Heart right ventricle (tissue), 16 donors: ENCODE results near the gene ZNF652. TPM values are rescaled to one million over a fixed set of nuclear protein-coding genes. Genes with fewer than 3 reads are reported as not detected.

Source experiments
- ATAC-seq, 8 donors: fragments of 200-7000 bp; cut with Tn5 transposase; one replicate each; pipeline ENCODE4 v1.9.1; 2020; ENCODE audit warnings: mild to moderate bottlenecking in 8 of 8, moderate library complexity in 8 of 8, moderate number of reproducible peaks in 1 of 8
- DNase-seq, 2 donors: peaks; one replicate each; pipeline ENCODE4 v3.0.0-alpha.2; 2020
- H3K27ac ChIP-seq, 10 donors: fragments of 200-600 bp; sonication (generic) in 2 of 10; one replicate each; pipeline versions ENCODE4 v1.5.0 to v1.8.0; 2020 to 2022; ENCODE audit warnings: mild to moderate bottlenecking in 3 of 10
- H3K27me3 ChIP-seq, 7 donors: fragments of 200-600 bp; one replicate each; pipeline ENCODE4 v1.8.0; 2021 to 2022; ENCODE audit warnings: mild to moderate bottlenecking in 2 of 7
- H3K36me3 ChIP-seq, 9 donors: fragments of 200-600 bp; sonication (generic) in 1 of 9; one replicate each; pipeline versions ENCODE4 v1.5.0 to v1.8.0; 2020 to 2022; ENCODE audit warnings: mild to moderate bottlenecking in 2 of 9
- H3K4me1 ChIP-seq, 9 donors: fragments of 200-600 bp; sonication (generic) in 1 of 9; one replicate each; pipeline versions ENCODE4 v1.5.0 to v1.8.0; 2020 to 2022; ENCODE audit warnings: mild to moderate bottlenecking in 4 of 9
- H3K4me3 ChIP-seq, 10 donors: fragments of 200-600 bp; sonication (generic) in 2 of 10; one replicate each; pipeline versions ENCODE4 v1.5.0 to v1.8.0; 2020 to 2022; ENCODE audit warnings: mild to moderate bottlenecking in 7 of 10, moderate library complexity in 2 of 10
- H3K9me3 ChIP-seq, 11 donors: fragments of 200-600 bp in 10 of 11; sonication (generic) in 2 of 11; one replicate each; pipeline versions ENCODE4 v1.5.0 to v1.8.0; 2013 to 2022; ENCODE audit warnings: mild to moderate bottlenecking in 2 of 11, control low read depth in 1 of 11, moderate library complexity in 1 of 11
- WGBS, 2 donors: extraction: QIAGEN DNeasy Blood & Tissue Kit; methylation state at CpG; one replicate each; pipeline ENCODE4 v1.1.7; 2013; ENCODE audit warnings: inconsistent platforms in 1 of 2; 5-methylcytosine and 5-hydroxymethylcytosine counted together
- intact Hi-C, 10 donors: fragments of 100-400 bp; cut with DNase I; formaldehyde crosslinking; loops; one replicate each; pipeline versions ENCODE4 v1.11.1 to v1.14.2; 2022
- polyA plus RNA-seq, 2 donors: library from polyadenylated mRNA; stranded (reverse); fragments of 200-250 nt; gene quantifications; one replicate each; pipeline ENCODE4 v1.2.3, GENCODE V29; 2013
- total RNA-seq, 10 donors: library from RNA; stranded (reverse); fragmentation: NEBNext Ultra II Directional in 3 of 10; extraction: Animal tissue kit (Norgen Biotek cat#: 25700) in 3 of 10; gene quantifications; one replicate each; pipeline versions ENCODE4 v1.2.1 to v1.2.4, GENCODE V29; 2021 to 2023
- TF ChIP-seq, protein P1 (sequence below), 9 donors: fragments of 200-600 bp; sonication (generic) in 2 of 9; IDR thresholded peaks; one replicate each; pipeline versions ENCODE4 v1.5.0 to v1.8.0; 2021 to 2022; ENCODE audit warnings: antibody characterized with exemption in 9 of 9, mild to moderate bottlenecking in 5 of 9, moderate library complexity in 1 of 9
- donor health status: Arrhythmogenic right ventricular cardiomyopathy.
- donor health status: ischemic (EF 13 %, LVEDD 7.1; RV severe dilation, severe dysfunction).
- donor health status: healthy with polysubstance abuse.
- donor health status: DM: no; HTN: yes; CAD: no.
- donor health status: DM: no; HTN: no; CAD: no.
- donor health status: ischemic (EF 25% LVEDD 6.9; RV normal size, moderate dysfunction).
- donor health status: ischemic (EF 25% LVEDD 5.7; RV mildly dilated, moderate dysfunction).
- donor health status: healthy.
- donor health status: DM: yes; HTN: yes; CAD: no.
- donor health status: Ischemic cardiomyopathy.
- donor health status: ischemic (EF 35%, LVEDD 5.7; RV mildly dilated, moderate dysfunction).
- donor health status: nonischemic (EF 11% LVEDD 7.7; RV severe dilation, severe dysfunction).
- donor health status: DM: yes; HTN: yes; CAD: no.
- donor health status: PGD.
- donor health status: ischemic (EF 29% LVEDD 5.4; RV normal size, mild dysfunction).
- donor health status: nonischemic (EF 23%, LVEDD 6.1; RV moderate dilation, normal function).

Gene ZNF652
- total and polyA plus RNA-seq, 12 donors: 5.2 to 35.6 (median 19.6) TPM

DNA sequence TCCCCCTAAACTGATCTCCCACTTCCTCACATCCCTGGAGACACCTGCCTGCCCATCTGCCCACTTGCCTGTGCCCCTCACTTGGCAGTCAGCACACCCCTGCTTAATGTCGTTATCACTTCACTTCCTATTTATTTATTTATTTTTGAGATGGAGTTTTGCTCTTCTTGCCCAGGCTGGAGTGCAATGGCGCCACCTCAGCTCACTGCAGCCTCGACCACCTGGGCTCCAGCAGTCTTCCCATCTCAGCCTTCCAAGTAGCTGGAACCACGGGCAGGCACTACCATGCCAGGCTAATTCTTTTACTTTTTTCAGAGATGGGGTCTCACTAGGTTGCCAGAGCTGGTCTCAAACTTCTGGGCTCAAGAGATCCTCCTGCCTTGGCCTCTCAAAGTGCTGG lies 108.0 kb downstream of the ZNF652 start:
- Histone ChIP-seq H3K9me3 (no peaks in the 10 kb centered on the region), H3K4me1 (peaks cover 6 to 19% (median 7%) of the 10 kb centered on the region in 9 donors), H3K36me3 (no peaks in the 10 kb centered on the region), H3K27me3 (no peaks in the 10 kb centered on the region), H3K27ac (no peak overlapping the region), H3K4me3 (no peak overlapping the region)
- DNase-seq (no peak), ATAC-seq (no peak)
- intact Hi-C loops: no loop called here
- WGBS, 2 donors: 70% methylated on average over 4 of the region's 4 CpGs
- TF ChIP-seq, protein P1, sequence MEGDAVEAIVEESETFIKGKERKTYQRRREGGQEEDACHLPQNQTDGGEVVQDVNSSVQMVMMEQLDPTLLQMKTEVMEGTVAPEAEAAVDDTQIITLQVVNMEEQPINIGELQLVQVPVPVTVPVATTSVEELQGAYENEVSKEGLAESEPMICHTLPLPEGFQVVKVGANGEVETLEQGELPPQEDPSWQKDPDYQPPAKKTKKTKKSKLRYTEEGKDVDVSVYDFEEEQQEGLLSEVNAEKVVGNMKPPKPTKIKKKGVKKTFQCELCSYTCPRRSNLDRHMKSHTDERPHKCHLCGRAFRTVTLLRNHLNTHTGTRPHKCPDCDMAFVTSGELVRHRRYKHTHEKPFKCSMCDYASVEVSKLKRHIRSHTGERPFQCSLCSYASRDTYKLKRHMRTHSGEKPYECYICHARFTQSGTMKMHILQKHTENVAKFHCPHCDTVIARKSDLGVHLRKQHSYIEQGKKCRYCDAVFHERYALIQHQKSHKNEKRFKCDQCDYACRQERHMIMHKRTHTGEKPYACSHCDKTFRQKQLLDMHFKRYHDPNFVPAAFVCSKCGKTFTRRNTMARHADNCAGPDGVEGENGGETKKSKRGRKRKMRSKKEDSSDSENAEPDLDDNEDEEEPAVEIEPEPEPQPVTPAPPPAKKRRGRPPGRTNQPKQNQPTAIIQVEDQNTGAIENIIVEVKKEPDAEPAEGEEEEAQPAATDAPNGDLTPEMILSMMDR (IDR thresholded peaks at IDR 0.05): no peak

GRCh38 chr17:49252148-49252695 lies 109.8 kb downstream of the ZNF652 start:
- TF ChIP-seq, protein P1 (IDR thresholded peaks at IDR 0.05): no peak
- H3K4me1 ChIP-seq: peaks cover 6 to 19% (median 9%) of the 10 kb centered on the region in 9 donors
- DNase-seq: no peak
- peak in 1 of 8 donors; percentile 51 for ATAC-seq
- intact Hi-C loops: no loop called here
- H3K36me3 ChIP-seq: no peaks in the 10 kb centered on the region
- H3K27me3 ChIP-seq: no peaks in the 10 kb centered on the region
- WGBS, 2 donors: 80 to 84% methylated on average over 6 of the region's 6 CpGs
- H3K9me3 ChIP-seq: no peaks in the 10 kb centered on the region
- H3K27ac ChIP-seq: peak overlapping the region in 1 of 10 donors; percentile 44
- H3K4me3 ChIP-seq: no peak overlapping the region

DNA sequence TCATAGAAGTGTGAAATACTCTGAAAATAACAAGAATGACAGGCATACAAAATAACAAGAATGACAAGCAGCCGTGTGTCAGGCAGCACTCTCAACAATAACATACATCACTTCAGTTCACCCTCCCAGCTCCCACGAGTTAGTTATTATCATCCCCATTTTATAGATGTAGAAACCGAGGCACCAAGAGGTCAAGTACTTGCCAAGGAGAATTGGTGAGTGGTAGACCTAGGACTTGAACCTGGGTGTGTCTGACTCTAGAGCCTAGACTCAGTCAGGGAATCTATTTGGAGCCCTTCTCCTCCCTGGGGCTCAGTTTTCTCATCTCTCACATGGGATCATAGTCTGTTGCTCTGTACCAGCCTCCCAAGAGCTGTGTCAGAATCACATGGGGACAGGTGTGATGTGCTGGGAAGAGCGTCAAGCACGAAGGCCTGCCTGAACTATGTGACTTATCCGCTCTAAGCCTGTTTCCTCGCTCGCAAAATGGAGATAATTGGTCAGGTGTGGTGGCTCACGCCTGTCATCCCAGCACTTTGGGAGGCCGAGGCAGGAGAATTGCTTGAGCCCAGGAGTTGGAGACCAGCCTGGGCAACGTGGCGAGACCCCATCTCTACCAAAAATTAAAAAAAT lies 112.0 kb downstream of the ZNF652 start:
- TF ChIP-seq, protein P1 (IDR thresholded peaks at IDR 0.05): no peak
- ATAC-seq (no peak), DNase-seq (no peak)
- no peaks in the 10 kb centered on the region for H3K27me3 ChIP-seq
- no peaks in the 10 kb centered on the region for H3K36me3 ChIP-seq
- intact Hi-C loops: no loop called here
- no peak overlapping the region for H3K4me3 ChIP-seq
- no peaks in the 10 kb centered on the region for H3K9me3 ChIP-seq
- H3K27ac ChIP-seq: peak overlapping the region in 2 of 10 donors; percentile 55 to 58
- WGBS, 2 donors: 89 to 90% methylated on average over 12 of the region's 12 CpGs
- H3K4me1 ChIP-seq: peaks cover 6 to 19% (median 9%) of the 10 kb centered on the region in 9 donors

DNA sequence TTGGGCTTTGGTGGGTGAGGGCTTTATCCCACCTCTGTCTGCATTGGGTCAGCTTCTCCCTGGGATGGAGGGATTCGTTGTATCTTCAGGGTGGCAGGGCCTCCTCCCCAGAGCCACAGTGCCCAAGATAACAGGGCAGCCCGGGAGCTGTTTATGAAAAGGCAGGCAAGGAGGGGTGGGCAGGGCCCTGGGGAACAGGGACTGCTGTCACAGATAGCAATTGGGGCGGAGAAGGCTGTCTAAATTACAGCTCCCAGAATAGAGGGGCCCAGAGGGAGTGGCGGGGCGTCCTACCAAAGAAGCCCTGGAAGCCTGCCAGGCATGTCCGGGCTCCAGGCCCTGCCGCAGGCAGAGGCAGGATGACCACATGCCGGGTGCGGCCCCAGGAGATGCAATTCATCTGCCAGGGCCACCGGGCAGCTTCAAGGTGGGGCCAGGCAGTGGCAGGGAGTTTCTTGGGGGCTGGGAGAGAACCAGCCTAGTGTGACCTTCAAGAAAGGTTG lies 112.7 kb downstream of the ZNF652 start:
- TF ChIP-seq, protein P1 (IDR thresholded peaks at IDR 0.05): no peak
- Histone ChIP-seq H3K27ac (peak overlapping the region in 3 of 10 donors; percentile 38 to 58 (median 55)), H3K9me3 (no peaks in the 10 kb centered on the region), H3K36me3 (no peaks in the 10 kb centered on the region), H3K4me1 (peaks cover 6 to 19% (median 9%) of the 10 kb centered on the region in 9 donors), H3K4me3 (no peak overlapping the region), H3K27me3 (no peaks in the 10 kb centered on the region)
- DNase-seq (peak; percentile 60 to 76), ATAC-seq (peak; percentile 68 to 97 (median 92))
- intact Hi-C loops: no loop called here
- 12 to 14% methylated on average over 10 of the region's 10 CpGs for WGBS, 2 donors
